DND-41 (cell line): Measurements from ENCODE around the gene SMG6.

Source experiments
- ATAC-seq: fragments of 200-7000 bp; cut with Tn5 transposase; 3 replicates; pipeline ENCODE4 v1.9.1; 2021; ENCODE audit warnings: low read depth; ENCODE audit not compliant: insufficient read depth
- DNase-seq: peaks from one replicate; pipeline ENCODE4 v3.0.0-alpha.2; 2020
- H2AFZ ChIP-seq: 2 replicates; pipeline ENCODE4 v1.6.0; 2012; ENCODE audit warnings: low read depth, low read length
- H3K27ac ChIP-seq: 2 replicates; pipeline ENCODE4 v1.5.1; 2012; ENCODE audit warnings: low read length, inconsistent platforms
- H3K27me3 ChIP-seq: fragments of 200-600 bp; sonication (generic); 2 replicates; pipeline ENCODE4 v1.6.0; 2012; ENCODE audit warnings: low read length, mild to moderate bottlenecking, inconsistent platforms; ENCODE audit not compliant: insufficient read depth, poor library complexity
- H3K36me3 ChIP-seq: 2 replicates; pipeline ENCODE4 v1.5.1; 2012; ENCODE audit warnings: low read length, inconsistent platforms; ENCODE audit not compliant: insufficient read depth
- H3K4me1 ChIP-seq: 2 replicates; pipeline ENCODE4 v1.5.1; 2012; ENCODE audit warnings: mild to moderate bottlenecking, low read length; ENCODE audit not compliant: insufficient read depth
- H3K4me2 ChIP-seq: 2 replicates; pipeline ENCODE4 v1.6.0; 2012; ENCODE audit warnings: mild to moderate bottlenecking, moderate library complexity, low read length, inconsistent platforms; ENCODE audit not compliant: insufficient read depth
- H3K4me3 ChIP-seq, 2 experiments: fragments of 200-600 bp in 1 of 2; shearing (Covaris generic) in 1 of 2; 2 replicates each; pipeline ENCODE4 v1.5.1; 2012 to 2016; ENCODE audit warnings: inconsistent platforms in 2 of 2, low read length in 2 of 2, mild to moderate bottlenecking in 2 of 2, low read depth in 1 of 2, moderate library complexity in 1 of 2
- H3K79me2 ChIP-seq: 2 replicates; pipeline ENCODE4 v1.6.0; 2012; ENCODE audit warnings: low read length, inconsistent platforms; ENCODE audit not compliant: insufficient read depth
- H3K9ac ChIP-seq: 2 replicates; pipeline ENCODE4 v1.6.0; 2012; ENCODE audit warnings: low read depth, mild to moderate bottlenecking, inconsistent platforms, low read length, moderate library complexity
- H3K9me3 ChIP-seq: 2 replicates; pipeline ENCODE4 v1.5.1; 2012; ENCODE audit warnings: low read length, moderate library complexity, mild to moderate bottlenecking, inconsistent platforms; ENCODE audit not compliant: insufficient read depth, severe bottlenecking
- H4K20me1 ChIP-seq: 2 replicates; pipeline ENCODE4 v1.6.0; 2012; ENCODE audit warnings: low read length; ENCODE audit not compliant: insufficient read depth
- CTCF ChIP-seq: IDR thresholded peaks from 2 replicates; pipeline ENCODE4 v1.5.1; 2012; ENCODE audit warnings: borderline replicate concordance, low read length, moderate library complexity, mild to moderate bottlenecking; ENCODE audit not compliant: poor library complexity, severe bottlenecking; ENCODE audit errors: extremely low read depth
- EZH2 ChIP-seq: IDR thresholded peaks from 3 replicates; pipeline ENCODE4 v1.6.1; 2012; ENCODE audit warnings: borderline replicate concordance, low read depth, mild to moderate bottlenecking, moderate library complexity, low read length, inconsistent platforms; ENCODE audit not compliant: severe bottlenecking

SMG6 gene

GRCh38 chr17:2042390-2042847, 261.2 kb downstream of the SMG6 start:
- H3K27me3 ChIP-seq: no peaks in the 10 kb centered on the region
- peak overlapping the region; percentile 75 for H3K9ac ChIP-seq
- H3K27ac ChIP-seq: peak overlapping the region; percentile 94
- H3K4me3 ChIP-seq: peak overlapping the region; percentile 74 to 92
- peak; percentile 22 for TF ChIP-seq CTCF
- no peak for TF ChIP-seq EZH2
- H4K20me1 ChIP-seq: peaks cover 8% of the 10 kb centered on the region; the same call in 1 of the 2 replicates
- peaks cover 21% of the 10 kb centered on the region for H3K4me1 ChIP-seq
- H2AFZ ChIP-seq: peak overlapping the region; percentile 90
- peaks cover 54% of the 10 kb centered on the region for H3K36me3 ChIP-seq
- H3K4me2 ChIP-seq: peak overlapping the region; percentile 93
- H3K9me3 ChIP-seq: no peaks in the 10 kb centered on the region
- DNase-seq: no peak
- 0 out of 3 replicates have a peak, but pooled peaks have one; percentile 10 for ATAC-seq
- peaks cover 18% of the 10 kb centered on the region for H3K79me2 ChIP-seq

- Histone ChIP-seq H3K27ac (peak within 1 kb of the TSS; percentile 94), H3K36me3 (peaks cover 59% of the 10 kb centered on the region), H3K9ac (peak within 1 kb of the TSS; percentile 75), H3K79me2 (peaks cover 18% of the 10 kb centered on the region), H4K20me1 (peaks cover 8% of the 10 kb centered on the region; the same call in 1 of the 2 replicates), H3K9me3 (no peaks in the 10 kb centered on the region), H3K4me2 (peak within 1 kb of the TSS; percentile 93), H3K27me3 (no peaks in the 10 kb centered on the region), H3K4me1 (peaks cover 21% of the 10 kb centered on the region), H2AFZ (peak within 1 kb of the TSS; percentile 90), H3K4me3 (peak within 1 kb of the TSS; percentile 74 to 92)
- DNase-seq: peak; percentile 96
- ATAC-seq: peak; percentile 94
- TF ChIP-seq EZH2: no peak
- peak; percentile 75 for TF ChIP-seq CTCF
Observed at GRCh38 chr17:2041561-2042389, 261.8 kb downstream of the SMG6 start, which contains the start of gene OVCA2. OVCA2 (plus strand) TSS chr17:2042022; CDS start chr17:2042048, 26 bp downstream.

- Histone ChIP-seq H3K4me1 (peaks cover 21% of the 10 kb centered on the region), H3K36me3 (peaks cover 67% of the 10 kb centered on the region), H3K4me2 (peak overlapping the region; percentile 93), H3K4me3 (peak overlapping the region in 1 of 2 experiments; percentile 92; a peak in 1 of 4 replicates), H3K27me3 (no peaks in the 10 kb centered on the region), H2AFZ (no peak overlapping the region), H3K9me3 (no peaks in the 10 kb centered on the region), H3K27ac (no peak overlapping the region), H3K79me2 (peaks cover 18% of the 10 kb centered on the region), H3K9ac (peak overlapping the region; percentile 75; the same call in 1 of the 2 replicates), H4K20me1 (peaks cover 10% of the 10 kb centered on the region; the same call in 1 of the 2 replicates)
- DNase-seq: no peak
- ATAC-seq: no peak
- no peak for TF ChIP-seq EZH2
- no peak for TF ChIP-seq CTCF
Observed at GRCh38 chr17:2040942-2041560, 262.5 kb downstream of the SMG6 start.
